Mucosa of gallbladder (tissue), 1 donor: ENCODE data around the gene ACAD10. TPM values are rescaled to one million over a fixed set of nuclear protein-coding genes. Genes with fewer than 3 reads are reported as not detected.

Experiments
- DNase-seq: peaks from one replicate; pipeline ENCODE4 v3.0.0-alpha.2; 2020; ENCODE audit warnings: low spot score
- total RNA-seq: library from RNA; stranded (reverse); gene quantifications from one replicate; pipeline ENCODE4 v1.2.1, GENCODE V29; 2021
- donor health status: DM: no; HTN: no; CAD: no.

Gene ACAD10
- total RNA-seq, 1 donor from 2014 or later = 34.2 TPM

DNA sequence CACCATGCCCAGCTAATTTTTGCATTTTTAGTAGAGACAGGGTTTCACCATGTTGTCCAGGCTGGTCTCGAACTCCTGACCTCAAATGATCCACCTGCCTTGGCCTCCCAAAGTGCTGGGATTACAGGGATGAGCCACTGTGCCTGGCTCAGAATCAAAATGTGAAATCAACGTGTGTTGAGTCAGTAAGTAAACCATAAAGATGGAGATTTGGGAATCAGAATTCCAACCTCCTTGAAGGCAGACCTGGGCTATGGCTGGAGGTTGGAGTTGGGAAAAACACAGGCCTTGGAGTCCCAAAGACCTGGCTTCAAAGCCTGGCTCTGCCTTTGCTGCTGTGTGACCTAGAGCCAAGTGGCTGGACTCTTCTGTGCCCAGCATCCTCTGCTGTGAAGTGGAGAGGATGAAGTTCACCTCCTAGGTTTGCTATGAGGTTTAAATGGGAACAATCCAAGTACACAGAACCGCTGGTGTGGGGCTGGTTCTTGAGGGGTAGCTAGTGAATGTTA is 91.0 kb downstream of the ACAD10 start:
- no peak for DNase-seq

DNA sequence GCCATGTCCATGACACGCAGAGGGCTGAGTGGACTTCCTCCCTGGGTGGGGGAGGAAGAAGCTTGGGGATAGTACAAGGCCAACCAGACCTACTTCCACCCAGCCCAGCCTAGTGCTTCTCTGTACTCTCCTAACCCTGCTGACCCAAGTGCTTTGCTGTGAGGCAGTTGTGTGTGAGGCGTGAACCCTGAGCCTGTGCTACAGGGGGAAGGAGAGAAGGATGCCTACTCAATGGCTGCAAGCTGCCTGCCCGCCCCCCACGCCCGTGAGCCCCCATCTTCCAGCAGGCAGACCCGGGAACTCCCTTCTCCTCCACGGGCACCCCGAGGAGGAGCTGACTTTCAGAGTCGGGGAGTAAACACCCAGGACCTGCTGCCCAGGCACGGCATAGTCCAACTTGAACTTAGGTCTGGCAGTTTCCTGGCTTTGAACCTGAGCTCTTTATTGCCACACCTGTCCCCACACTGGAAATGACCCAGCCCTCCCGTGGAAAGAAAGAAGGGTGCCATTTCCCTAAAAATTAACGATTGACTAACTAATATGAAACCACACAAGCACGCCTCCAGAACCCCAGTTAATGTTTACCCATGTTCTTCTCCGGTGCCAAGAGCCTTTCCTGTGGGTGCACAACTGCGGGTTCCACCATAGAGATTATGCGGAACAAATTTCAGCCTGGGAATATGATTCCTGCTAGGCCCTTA is 91.6 kb downstream of the ACAD10 start:
- DNase-seq = peak; percentile 84

DNA sequence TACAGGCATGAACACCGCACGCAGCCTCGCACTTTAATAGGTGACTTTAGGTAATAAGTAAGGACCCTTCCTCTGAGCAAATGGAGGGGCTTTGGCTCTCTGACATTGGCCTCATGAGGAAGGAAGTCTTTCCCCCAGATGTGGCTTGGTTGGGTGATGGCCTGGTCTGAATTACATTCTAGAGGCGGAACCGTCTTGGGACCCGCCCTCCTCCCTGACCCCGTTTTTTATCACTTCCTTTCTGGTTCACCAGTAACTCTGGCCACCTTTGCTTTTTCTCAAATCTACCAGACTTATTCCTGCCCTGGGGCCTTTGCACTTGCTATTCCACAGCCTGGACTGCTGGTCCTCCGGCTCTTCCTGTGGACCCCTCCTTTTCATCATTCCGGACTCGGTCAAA is 94.3 kb downstream of the ACAD10 start:
- no peak for DNase-seq

DNA sequence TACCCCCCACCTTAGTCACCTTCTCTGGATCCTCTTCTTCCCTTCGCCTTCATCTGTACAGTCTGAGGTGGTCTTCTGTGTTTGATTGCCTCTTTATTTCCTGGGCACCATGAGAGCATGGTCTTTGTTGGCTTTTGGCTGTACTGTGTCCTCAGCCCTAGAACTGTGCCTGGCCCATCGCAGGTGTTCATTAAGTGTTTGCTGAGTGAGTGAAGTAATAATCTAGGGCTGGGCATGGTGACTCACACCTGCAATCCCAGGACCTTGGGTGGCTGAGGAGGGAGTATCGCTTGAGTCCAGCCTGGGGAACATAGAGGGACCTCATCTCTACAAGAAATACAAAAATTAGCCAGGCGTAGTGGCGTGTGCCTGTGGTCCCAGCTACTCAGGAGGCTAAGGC is 94.8 kb downstream of the ACAD10 start:
- no peak for DNase-seq

DNA sequence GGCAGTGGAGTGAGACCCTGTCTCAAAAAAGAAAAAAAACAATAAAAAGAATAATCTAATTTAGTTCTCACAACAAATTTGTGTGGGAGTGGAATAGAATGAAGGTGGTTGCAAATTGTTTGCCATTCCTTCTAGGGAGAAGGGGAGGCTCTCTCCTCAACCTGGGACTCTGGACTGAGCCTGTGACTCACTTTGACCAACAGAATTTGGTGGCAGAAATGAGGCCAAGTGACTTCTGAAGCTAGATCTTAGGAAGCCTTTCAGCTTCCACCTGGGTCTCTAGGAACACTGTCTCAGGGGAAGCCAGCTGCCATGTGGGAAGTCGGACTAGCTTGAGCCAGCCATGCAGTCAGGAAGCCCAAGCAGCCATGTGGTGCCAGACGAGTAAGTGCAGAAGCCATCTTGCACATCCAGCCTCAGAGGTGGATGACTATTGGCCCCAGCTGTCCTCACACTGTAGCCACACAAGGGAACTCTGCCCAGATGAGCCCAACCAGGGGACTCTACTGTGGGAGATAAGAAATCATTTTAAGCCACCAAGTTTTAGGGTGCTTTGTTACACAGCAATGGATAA is 95.3 kb downstream of the ACAD10 start:
- no peak for DNase-seq

DNA sequence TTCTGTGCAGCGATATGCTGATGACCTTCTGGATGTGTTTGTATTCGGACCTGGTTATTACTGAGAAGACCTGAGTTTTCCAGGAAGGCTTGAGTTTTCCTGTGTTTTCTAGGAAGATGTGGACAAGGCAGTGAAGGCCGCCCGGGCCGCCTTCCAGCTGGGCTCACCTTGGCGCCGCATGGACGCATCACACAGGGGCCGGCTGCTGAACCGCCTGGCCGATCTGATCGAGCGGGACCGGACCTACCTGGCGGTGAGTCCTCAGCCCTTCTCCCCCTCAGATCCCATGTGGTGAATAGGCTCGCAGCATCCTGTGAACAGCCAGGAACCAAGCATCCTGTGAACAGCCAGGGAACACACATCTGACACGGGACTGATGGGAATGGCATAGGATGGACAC is 97.2 kb downstream of the ACAD10 start:
- no peak for DNase-seq

DNA sequence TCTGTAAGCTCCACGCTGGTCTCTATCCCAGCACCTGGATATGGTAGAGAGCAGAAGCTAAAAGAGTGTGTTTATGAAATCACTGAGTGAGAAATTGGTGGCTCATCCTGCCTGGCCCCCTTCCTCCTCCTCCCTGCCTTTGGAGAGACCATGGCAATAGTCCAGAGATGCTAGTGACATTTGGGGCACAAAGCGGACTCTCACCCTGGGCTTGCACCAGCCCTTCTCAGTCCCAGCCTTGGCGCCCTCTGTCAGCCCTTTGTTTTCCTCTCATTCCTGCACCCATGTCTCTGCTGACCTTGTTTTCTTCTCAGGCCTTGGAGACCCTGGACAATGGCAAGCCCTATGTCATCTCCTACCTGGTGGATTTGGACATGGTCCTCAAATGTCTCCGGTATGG is 99.1 kb downstream of the ACAD10 start:
- DNase-seq = no peak

DNA sequence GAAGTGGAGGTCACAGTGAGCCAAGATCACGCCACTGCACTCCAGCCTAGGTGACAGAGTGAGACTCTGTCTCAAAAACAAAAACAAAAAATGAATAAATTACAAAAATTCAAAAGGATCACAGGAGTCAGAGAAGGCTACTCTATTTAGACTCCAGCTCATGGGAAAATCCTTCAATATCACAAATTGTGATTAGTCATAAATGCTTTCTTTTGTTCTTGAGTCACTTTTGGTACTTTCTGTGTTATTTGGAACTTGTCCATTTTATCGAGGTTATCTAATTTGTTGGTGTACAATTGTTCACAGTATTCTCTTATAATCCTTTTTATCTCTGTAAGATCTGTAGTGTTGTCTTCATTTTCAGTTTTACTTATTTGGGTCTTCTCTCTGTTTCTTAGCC is 99.8 kb downstream of the ACAD10 start:
- no peak for DNase-seq

DNA sequence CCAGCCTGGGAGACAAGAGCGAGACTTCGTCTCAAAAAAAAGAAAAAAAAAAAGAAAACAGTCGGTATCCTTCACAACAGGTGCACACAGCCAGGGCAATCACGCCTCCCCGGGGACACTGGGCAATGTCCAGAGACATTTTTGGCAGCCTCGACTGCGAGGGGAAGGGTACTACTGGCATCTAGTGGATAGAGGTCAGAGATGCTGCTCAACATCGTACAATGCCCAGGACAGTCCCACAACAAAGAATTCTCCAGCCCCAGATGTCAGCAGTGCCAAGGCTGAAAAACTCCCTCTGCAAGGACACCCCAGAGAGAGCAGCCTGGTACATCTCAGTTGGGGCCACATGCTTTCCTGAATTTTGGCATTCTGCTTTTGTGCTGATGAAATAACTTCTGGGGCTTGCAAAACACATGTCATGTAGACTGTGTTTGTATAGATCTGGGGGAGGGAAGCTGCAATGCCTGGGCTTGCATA is 102.4 kb downstream of the ACAD10 start:
- peak; percentile 40 for DNase-seq

DNA sequence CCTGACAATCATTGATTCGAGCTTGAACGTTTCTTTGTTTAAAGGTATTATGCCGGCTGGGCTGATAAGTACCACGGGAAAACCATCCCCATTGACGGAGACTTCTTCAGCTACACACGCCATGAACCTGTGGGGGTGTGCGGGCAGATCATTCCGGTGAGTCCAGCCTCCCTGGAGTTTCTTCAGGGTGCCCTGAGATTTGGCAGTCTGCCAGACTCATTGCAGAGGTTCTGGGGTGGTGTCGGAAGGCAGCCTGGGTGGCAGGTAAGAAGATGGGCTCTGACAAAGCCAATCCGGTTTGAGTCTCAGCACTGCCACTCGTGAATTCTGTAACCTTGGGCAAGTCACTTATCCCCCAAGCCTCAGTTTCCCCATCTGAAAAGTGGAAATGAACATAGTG is 103.9 kb downstream of the ACAD10 start:
- DNase-seq = no peak

DNA sequence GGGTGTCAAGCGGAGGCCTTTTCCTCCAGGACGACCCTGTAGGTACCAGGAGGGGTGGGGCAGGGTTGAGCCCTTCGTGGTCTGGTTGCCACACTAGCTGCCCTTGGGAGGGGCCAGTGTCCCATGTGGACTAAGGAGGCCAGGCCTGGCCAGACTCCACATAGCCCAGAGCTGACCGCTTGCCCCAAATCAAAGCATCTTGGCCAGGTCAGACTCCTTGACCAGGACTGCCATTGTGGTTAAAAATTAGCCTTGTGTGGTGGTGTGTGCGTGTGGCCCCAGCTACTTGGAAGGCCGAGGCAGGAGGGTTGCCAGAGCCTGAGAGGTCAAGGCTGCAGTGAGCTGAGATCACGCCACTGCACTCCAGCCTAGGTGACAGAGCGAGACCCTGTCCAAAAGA is 105.7 kb downstream of the ACAD10 start:
- DNase-seq = no peak

DNA sequence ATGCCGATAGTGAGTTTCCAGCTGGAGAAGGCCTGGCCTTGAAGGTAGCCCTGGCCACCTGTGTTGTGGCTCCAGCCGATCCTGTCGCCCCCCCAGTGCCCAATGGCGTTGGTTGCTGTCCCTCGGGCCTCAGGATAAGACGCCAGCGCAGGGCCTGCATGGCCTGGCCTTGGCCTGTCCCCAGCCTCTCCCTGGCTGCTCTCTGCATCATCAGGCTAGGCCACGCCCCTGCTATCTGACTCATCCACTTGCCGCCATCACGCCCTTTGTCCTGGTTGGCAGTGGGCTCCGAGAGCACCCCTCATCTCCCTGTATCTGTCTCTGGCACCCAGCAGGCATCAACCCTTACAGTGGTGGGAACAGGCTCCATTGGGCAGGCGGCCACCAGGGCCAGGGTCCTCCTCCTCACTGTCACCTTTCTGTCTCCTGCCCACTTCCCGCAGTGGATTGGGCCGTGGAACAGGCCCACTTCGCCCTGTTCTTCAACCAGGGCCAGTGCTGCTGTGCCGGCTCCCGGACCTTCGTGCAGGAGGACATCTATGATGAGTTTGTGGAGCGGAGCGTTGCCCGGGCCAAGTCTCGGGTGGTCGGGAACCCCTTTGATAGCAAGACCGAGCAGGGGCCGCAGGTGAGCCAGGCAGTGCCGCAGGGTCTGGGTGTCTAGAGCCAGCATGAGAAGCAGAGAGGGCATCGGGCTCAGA is 106.5 kb downstream of the ACAD10 start:
- peak; percentile 67 for DNase-seq

DNA sequence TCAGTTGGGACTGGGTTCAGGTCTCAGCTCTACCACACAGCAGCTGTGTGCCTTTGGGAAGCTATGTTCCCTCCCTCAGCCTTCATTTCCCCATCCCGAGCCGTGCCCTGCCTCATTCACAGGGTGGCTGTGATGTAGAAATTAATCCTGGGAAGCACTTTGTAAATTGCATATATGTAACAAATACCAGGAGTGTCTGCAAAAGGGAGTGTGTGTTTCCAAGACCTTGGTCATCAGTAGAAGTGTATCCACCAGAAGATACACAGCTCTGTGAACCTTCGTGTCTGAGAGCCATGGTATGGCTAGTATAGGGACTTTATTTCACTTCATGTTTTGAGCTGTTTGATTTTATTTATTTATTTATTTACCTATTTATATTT is 107.0 kb downstream of the ACAD10 start:
- no peak for DNase-seq

DNA sequence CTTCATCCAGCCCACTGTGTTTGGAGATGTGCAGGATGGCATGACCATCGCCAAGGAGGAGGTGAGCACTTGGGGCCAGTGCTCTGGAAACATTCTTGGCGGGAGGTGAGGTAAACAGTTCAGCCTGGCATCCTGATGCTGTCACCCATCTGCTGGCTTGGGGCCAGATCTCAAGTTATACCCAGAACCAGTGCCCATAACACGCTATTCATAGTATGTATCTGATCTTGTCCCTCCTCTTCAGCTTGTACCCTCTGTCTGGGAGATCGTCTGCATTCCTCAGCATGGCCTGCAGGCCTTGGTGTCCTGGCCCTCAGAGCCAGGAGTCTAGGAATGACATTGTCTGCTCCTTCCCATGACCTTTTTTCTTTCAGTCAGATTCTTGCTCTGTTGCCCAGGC is 112.3 kb downstream of the ACAD10 start:
- no peak for DNase-seq

DNA sequence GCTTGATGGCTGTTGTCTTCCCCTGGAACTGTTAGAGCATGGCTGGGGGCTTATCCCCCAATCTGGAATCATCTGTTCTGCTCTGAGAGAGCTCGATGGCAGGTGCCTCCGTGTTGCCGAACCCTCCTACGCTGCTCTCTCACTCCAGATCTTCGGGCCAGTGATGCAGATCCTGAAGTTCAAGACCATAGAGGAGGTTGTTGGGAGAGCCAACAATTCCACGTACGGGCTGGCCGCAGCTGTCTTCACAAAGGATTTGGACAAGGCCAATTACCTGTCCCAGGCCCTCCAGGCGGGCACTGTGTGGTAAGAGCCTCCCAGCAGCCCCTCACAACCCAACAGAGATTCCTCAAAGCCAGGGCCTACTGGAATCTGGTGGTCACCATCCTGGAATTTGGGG is 113.9 kb downstream of the ACAD10 start:
- no peak for DNase-seq

DNA sequence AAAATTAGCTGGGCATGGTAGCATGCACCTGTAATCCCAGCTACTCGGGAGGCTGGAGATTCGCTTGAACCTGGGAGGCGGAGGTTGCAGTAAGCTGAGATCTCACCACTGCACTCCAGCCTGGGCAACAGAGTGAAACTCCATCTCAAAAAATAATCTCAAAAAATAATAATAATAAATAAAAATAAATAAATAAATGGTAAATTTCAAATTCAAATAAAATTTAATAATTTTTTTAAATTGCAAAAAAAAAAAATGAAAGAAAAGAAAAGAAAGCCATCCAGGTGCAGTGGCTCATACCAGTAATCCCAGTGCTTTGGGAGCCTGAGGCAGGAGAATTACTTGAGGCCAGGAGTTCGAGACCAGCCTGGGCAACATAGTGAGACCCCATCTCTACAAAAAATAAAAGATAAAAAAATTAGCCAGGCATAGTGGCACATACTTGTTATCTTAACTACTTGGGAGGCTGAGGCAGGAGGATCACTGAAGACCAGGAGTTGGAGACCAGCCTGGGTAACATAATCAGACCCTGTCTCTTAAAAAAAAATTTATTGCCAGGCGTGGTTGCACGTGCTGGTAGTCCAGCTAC is 117.3 kb downstream of the ACAD10 start:
- no peak for DNase-seq

DNA sequence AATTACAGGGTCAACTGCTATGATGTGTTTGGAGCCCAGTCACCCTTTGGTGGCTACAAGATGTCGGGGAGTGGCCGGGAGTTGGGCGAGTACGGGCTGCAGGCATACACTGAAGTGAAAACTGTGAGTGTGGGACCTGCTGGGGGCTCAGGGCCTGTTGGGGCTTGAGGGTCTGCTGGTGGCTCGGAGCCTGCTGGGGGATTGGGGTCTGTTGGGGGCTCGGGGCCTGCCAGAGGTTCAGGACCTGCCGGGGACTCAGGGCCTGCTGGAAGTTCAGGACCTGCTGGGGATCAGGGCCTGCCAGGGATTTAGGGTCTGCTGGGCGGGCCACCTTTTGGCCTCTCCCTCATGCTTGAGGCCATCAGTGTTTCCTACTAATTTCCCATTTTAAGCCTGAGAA is 118.0 kb downstream of the ACAD10 start:
- no peak for DNase-seq

DNA sequence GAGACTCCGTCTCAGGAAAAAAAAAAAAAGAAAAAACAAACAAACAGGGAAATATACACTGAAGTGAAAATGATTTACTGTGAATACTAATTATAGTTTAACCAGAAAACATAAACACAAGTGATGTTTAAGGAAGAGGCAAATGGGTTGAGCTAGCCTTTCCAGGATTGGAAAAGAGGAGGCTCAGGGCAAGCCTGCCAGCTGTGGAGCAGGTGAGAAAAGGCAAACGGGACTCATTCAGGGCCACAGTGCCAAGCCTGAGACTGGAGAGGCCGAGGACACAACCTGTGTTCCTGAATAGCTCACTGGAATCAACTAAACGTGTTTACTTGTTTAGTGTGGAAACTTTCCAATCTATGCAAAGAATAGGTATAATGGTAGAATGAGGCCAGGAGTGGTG is 120.5 kb downstream of the ACAD10 start:
- DNase-seq = no peak
